ENCODE measurements around the gene DNMT3A. TPM values are rescaled to one million over a fixed set of nuclear protein-coding genes. Genes with fewer than 3 reads are reported as not detected.

The DNMT3A gene
- total RNA-seq (100 to 1,000 TPM; 121 to 122 TPM), polyA plus RNA-seq (10 to 100 TPM; 17.9 to 31.2 (median 27.2) TPM), total RNA-seq (190 to 312 (median 224) reads per million in 6 experiments)

GRCh38 chr2:25341753-25342371 is at the start of gene DNMT3A:
TSS of gene DNMT3A (minus strand) at chr2:25341925. CDS start at chr2:25313984, 27,941 bp downstream.
- peak in 9 of 10 donors; percentile 35 to 76 (median 52) for DNase-seq
- peak; percentile 37 to 43 for ATAC-seq
- peaks cover 16 to 40% (median 28%) of the 10 kb centered on the region in 4 donors for H3K4me1 Mint-ChIP-seq
- H3K36me3 Mint-ChIP-seq = no peaks in the 10 kb centered on the region
- H3K9me3 Mint-ChIP-seq = no peaks in the 10 kb centered on the region
- POLR2A ChIA-PET = interaction anchor here (0.6 to 2.1 kb wide), 9 partner anchors 15 to 1710 kb away, joined by 3 to 13 read pairs (median 4); no protein-coding TSS in a partner anchor
- no peaks in the 10 kb centered on the region for H3K27me3 Mint-ChIP-seq
- peak within 1 kb of the TSS; percentile 70 to 90 (median 81) for H3K4me3 Mint-ChIP-seq
- H3K27ac Mint-ChIP-seq = peak within 1 kb of the TSS in 6 of 10 donors; percentile 37 to 90 (median 81)

GRCh38 chr2:25389161-25389560 is 47.4 kb upstream of the DNMT3A start:
- H3K4me1 Mint-ChIP-seq = peaks cover 0 to 12% (median 4%) of the 10 kb centered on the region in 4 donors
- POLR2A ChIA-PET = interaction anchor here (0.6 to 1.1 kb wide), 3 partner anchors 12 to 165 kb away, joined by 3 read pairs; no protein-coding TSS in a partner anchor
- H3K9me3 Mint-ChIP-seq = no peaks in the 10 kb centered on the region
- no peak for ATAC-seq
- H3K4me3 Mint-ChIP-seq = no peak overlapping the region
- H3K27ac Mint-ChIP-seq = peak overlapping the region in 2 of 10 donors; percentile 33 to 59
- H3K36me3 Mint-ChIP-seq = peaks cover 7 to 57% (median 28%) of the 10 kb centered on the region in 3 donors
- DNase-seq = no peak
- H3K27me3 Mint-ChIP-seq = no peaks in the 10 kb centered on the region

- Mint-ChIP-seq H3K4me3 (no peak overlapping the region), H3K27ac (peak overlapping the region in 5 of 10 donors; percentile 43 to 81 (median 68)), H3K36me3 (peaks cover 7 to 58% (median 29%) of the 10 kb centered on the region in 3 donors), H3K27me3 (no peaks in the 10 kb centered on the region), H3K4me1 (peaks cover 0 to 7% (median 4%) of the 10 kb centered on the region in 4 donors), H3K9me3 (no peaks in the 10 kb centered on the region)
- no peak for ATAC-seq
- POLR2A ChIA-PET = interaction anchor here (0.9 to 1.1 kb wide), 2 partner anchors 11 to 94 kb away, joined by 3 read pairs; no protein-coding TSS in a partner anchor
- peak in 1 of 10 donors; percentile 4 for DNase-seq
Observed at GRCh38 chr2:25388491-25388890, 46.8 kb upstream of the DNMT3A start.

- POLR2A ChIA-PET = interaction anchor here (1.1 kb wide), 1 partner anchor 93 kb away, joined by 3 read pairs; no protein-coding TSS in a partner anchor
- Mint-ChIP-seq H3K27ac (peak overlapping the region in 5 of 10 donors; percentile 43 to 81 (median 56)), H3K36me3 (peaks cover 7 to 59% (median 26%) of the 10 kb centered on the region in 3 donors), H3K27me3 (no peaks in the 10 kb centered on the region), H3K9me3 (no peaks in the 10 kb centered on the region), H3K4me1 (peaks cover 0 to 7% (median 4%) of the 10 kb centered on the region in 4 donors), H3K4me3 (no peak overlapping the region)
- ATAC-seq = no peak
- DNase-seq = peak in 1 of 10 donors; percentile 11
Observed at GRCh38 chr2:25387876-25388449, 46.2 kb upstream of the DNMT3A start.

GRCh38 chr2:25386971-25387875 is 45.5 kb upstream of the DNMT3A start:
- ATAC-seq = no peak
- peak in 1 of 10 donors; percentile 9 for DNase-seq
- POLR2A ChIA-PET = interaction anchor here (1.6 kb wide), 1 partner anchor 10 kb away, joined by 4 read pairs; no protein-coding TSS in a partner anchor
- peaks cover 7 to 54% (median 25%) of the 10 kb centered on the region in 3 donors for H3K36me3 Mint-ChIP-seq
- no peaks in the 10 kb centered on the region for H3K9me3 Mint-ChIP-seq
- peaks cover 0 to 7% (median 4%) of the 10 kb centered on the region in 4 donors for H3K4me1 Mint-ChIP-seq
- no peaks in the 10 kb centered on the region for H3K27me3 Mint-ChIP-seq
- peak overlapping the region in 1 of 10 donors; percentile 43 for H3K27ac Mint-ChIP-seq
- no peak overlapping the region for H3K4me3 Mint-ChIP-seq

- H3K4me1 Mint-ChIP-seq = peaks cover 0 to 8% (median 6%) of the 10 kb centered on the region in 4 donors
- H3K27me3 Mint-ChIP-seq = no peaks in the 10 kb centered on the region
- no peak overlapping the region for H3K27ac Mint-ChIP-seq
- ATAC-seq = no peak
- H3K4me3 Mint-ChIP-seq = no peak overlapping the region
- POLR2A ChIA-PET = interaction anchor here (1.6 kb wide), 1 partner anchor 9 kb away, joined by 4 read pairs; no protein-coding TSS in a partner anchor
- peaks cover 7 to 48% (median 25%) of the 10 kb centered on the region in 3 donors for H3K36me3 Mint-ChIP-seq
- no peaks in the 10 kb centered on the region for H3K9me3 Mint-ChIP-seq
- no peak for DNase-seq
Observed at GRCh38 chr2:25385910-25386309, 44.2 kb upstream of the DNMT3A start.

GRCh38 chr2:25383806-25384205 is 42.1 kb upstream of the DNMT3A start:
- POLR2A ChIA-PET = interaction anchor here (0.6 to 1.2 kb wide), 2 partner anchors 18 to 64 kb away, joined by 3 read pairs; no protein-coding TSS in a partner anchor
- ATAC-seq (no peak), DNase-seq (peak in 1 of 10 donors; percentile 7)
- Mint-ChIP-seq H3K9me3 (no peaks in the 10 kb centered on the region), H3K27ac (peak overlapping the region in 1 of 10 donors; percentile 56), H3K27me3 (no peaks in the 10 kb centered on the region), H3K36me3 (peaks cover 7 to 36% (median 21%) of the 10 kb centered on the region in 3 donors), H3K4me3 (no peak overlapping the region), H3K4me1 (peaks cover 11 to 18% (median 13%) of the 10 kb centered on the region in 4 donors)

- ATAC-seq (no peak), DNase-seq (no peak)
- Mint-ChIP-seq H3K36me3 (peaks cover 2 to 18% (median 6%) of the 10 kb centered on the region in 3 donors), H3K9me3 (peaks cover 0 to 3% (median 0%) of the 10 kb centered on the region in 9 donors), H3K4me3 (no peak overlapping the region), H3K27me3 (no peaks in the 10 kb centered on the region), H3K4me1 (peaks cover 19 to 35% (median 31%) of the 10 kb centered on the region in 4 donors), H3K27ac (peak overlapping the region in 1 of 10 donors; percentile 39)
- POLR2A ChIA-PET = no interaction called here
Observed at GRCh38 chr2:25381502-25381901, 39.8 kb upstream of the DNMT3A start.

GRCh38 chr2:25380586-25381375 is 39.1 kb upstream of the DNMT3A start:
- H3K4me3 Mint-ChIP-seq = no peak overlapping the region
- H3K4me1 Mint-ChIP-seq = peaks cover 22 to 41% (median 37%) of the 10 kb centered on the region in 4 donors
- ATAC-seq (no peak), DNase-seq (no peak)
- H3K36me3 Mint-ChIP-seq = peaks cover 0 to 11% (median 4%) of the 10 kb centered on the region in 3 donors
- no peaks in the 10 kb centered on the region for H3K27me3 Mint-ChIP-seq
- POLR2A ChIA-PET = no interaction called here
- peaks cover 0 to 3% (median 0%) of the 10 kb centered on the region in 9 donors for H3K9me3 Mint-ChIP-seq
- peak overlapping the region in 1 of 10 donors; percentile 17 for H3K27ac Mint-ChIP-seq

GRCh38 chr2:25380023-25380422 is 38.3 kb upstream of the DNMT3A start:
- ATAC-seq = no peak
- no peak overlapping the region for H3K4me3 Mint-ChIP-seq
- H3K27me3 Mint-ChIP-seq = no peaks in the 10 kb centered on the region
- POLR2A ChIA-PET = no interaction called here
- DNase-seq = no peak
- peak overlapping the region in 4 of 10 donors; percentile 15 to 71 (median 18) for H3K27ac Mint-ChIP-seq
- peaks cover 22 to 43% (median 37%) of the 10 kb centered on the region in 4 donors for H3K4me1 Mint-ChIP-seq
- H3K36me3 Mint-ChIP-seq = peaks cover 0 to 9% (median 4%) of the 10 kb centered on the region in 3 donors
- peaks cover 0 to 3% (median 0%) of the 10 kb centered on the region in 9 donors for H3K9me3 Mint-ChIP-seq

GRCh38 chr2:25379535-25379934 is 37.8 kb upstream of the DNMT3A start:
- peak overlapping the region in 2 of 10 donors; percentile 15 to 71 for H3K27ac Mint-ChIP-seq
- H3K4me3 Mint-ChIP-seq = no peak overlapping the region
- peaks cover 0 to 3% (median 0%) of the 10 kb centered on the region in 9 donors for H3K9me3 Mint-ChIP-seq
- DNase-seq (no peak), ATAC-seq (no peak)
- POLR2A ChIA-PET = interaction anchor here (0.6 to 1.2 kb wide), 2 partner anchors 17 to 19 kb away, joined by 3 to 4 read pairs; no protein-coding TSS in a partner anchor
- H3K4me1 Mint-ChIP-seq = peaks cover 22 to 43% (median 37%) of the 10 kb centered on the region in 4 donors
- H3K27me3 Mint-ChIP-seq = no peaks in the 10 kb centered on the region
- H3K36me3 Mint-ChIP-seq = peaks cover 0 to 8% (median 4%) of the 10 kb centered on the region in 3 donors
